DMS153 (cell line): ENCODE data around the gene FLT3.

Experiments
- DNase-seq: peaks from one replicate; lab custom pipeline; 2025; lab: John Stamatoyannopoulos, UW

Gene FLT3

DNA sequence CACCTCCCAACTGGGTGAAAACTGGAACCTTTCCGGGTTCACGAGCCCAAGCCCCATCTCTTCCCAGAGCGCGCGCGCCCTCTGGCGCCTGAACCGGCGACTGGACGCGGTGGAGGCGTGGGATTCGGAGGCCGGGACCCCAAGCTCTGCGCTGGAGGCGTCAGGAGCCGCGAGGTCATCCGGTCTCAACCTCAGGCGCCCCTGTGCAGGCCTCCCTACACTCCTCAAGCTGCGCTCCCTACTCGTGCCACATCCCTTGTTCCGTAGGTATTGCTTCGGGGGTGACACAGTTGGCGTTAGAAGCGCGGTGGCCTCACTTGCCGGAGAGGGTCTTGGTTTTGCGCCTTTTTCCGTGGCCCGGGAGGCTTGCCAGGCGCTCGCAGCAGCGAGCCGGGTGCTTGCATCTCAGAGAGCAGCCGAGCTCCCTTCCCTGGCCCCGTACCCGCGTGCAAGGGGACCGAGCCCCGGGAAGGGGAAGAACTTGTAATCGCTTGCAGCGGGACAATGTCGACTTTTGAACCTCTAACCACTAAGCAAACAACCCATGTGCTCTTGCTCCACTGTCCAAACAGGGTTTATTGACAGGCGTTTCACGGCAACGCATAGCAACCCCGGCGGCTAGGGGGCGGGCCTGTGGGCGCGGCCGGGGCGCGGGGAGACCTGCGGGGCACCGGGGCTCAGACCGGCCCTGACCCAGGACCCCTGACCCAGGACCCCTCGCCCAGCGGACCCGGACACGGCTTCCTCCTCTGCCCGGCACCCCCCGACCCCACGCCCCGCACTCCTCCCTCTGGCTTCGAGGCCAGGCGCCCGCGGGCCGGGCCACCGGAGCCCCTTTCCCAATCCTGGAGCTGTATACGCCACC lies 139.8 kb downstream of the FLT3 start:
- DNase-seq: peak; percentile 81

DNA sequence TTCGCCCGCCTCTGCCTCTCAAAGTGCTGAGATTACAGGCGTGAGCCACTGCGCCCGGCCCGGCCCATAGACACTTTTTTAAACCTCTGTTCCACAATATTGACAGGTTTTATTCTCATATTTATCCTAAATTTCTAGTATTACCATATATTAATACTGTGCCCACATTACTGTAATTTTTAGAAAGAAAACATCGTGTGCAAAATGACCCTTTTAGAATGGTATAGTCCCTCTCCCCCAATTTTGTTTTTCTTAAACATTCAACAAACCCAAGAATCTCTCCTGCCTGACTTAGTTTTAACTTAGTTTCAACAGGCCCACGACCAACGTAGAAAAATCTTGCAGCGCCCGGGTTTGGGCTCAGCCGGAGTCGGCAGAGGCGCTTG lies 140.4 kb downstream of the FLT3 start:
- no peak for DNase-seq

DNA sequence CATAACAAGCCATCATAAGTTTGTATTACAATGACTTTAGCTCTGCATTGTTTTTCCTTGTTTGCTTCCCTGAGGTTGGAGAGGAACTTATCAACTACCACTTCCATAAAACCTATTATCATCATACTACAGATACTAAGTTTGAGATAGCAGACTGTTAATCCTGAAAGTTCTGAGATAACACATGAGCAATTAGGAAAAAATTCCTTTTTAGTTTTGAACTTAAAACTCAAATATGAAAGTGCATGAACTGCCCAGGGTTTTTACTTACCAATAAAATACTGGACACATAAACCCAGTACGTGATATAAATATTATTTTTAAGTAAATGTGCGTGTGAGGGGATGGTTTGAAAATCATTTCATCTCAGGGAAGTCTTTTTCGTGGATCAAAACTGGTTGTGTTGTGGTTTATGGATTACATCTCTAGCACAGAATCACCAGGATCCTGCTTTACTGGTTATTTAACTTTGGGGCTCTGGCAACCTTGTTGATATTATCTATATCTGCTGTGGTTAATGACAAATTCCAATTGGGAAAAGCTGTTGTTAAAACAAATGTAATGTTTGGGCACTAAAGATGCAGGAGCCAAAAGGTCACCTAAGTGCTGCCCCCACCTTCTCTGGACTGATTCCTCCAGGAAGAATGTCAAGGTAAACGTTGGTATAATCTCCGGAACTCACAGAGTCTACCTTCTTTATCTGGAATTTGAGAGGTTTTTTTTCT lies 143.6 kb downstream of the FLT3 start:
- no peak for DNase-seq

DNA sequence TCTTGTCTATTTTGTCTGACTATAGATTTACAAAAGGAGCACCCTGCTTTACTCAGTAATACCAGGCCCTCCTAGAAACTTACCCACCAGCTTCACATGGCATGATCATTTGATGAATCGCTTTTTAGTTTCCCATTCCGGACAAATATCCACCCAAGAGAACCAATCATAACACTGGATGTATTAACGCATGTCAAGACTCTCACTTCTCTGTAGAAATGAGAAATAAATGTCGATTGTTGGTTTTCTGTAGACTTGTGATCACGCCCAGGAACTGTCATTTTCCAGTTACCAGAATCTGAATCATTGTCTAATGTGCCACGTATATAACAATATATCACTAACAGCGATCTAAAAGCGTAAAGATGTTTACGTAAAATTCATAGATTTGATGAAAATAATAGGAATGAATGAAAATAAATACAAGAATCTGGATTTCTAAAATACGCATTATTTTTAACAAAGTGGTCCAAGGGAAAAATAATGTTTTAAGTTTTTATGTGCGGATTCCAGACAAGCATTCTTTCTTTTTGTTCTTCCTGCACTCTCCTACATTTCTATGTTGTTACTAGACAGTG lies 145.3 kb downstream of the FLT3 start:
- no peak for DNase-seq

DNA sequence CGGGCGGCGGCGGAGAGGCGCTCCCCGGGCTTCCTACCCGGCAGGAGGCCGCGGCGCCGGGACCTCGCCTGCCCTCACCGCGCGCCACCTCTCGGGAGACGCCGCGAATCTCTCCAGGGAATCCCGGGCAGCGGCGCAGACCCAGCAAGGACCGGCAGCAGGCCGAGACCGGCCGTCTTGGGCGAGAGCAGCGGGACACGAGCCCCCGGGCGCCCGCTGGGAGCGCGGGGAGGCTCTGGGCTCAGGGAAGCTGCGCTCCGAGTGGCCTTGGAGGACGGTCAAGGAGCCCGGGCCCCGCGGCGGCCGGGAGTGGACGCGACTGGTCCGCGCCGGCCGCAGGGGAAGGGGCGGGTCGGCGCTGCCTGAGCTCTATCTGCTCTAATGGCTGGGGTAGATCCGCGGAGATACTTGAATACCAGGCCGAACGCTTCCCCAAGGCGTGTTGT lies 145.9 kb downstream of the FLT3 start:
- no peak for DNase-seq

DNA sequence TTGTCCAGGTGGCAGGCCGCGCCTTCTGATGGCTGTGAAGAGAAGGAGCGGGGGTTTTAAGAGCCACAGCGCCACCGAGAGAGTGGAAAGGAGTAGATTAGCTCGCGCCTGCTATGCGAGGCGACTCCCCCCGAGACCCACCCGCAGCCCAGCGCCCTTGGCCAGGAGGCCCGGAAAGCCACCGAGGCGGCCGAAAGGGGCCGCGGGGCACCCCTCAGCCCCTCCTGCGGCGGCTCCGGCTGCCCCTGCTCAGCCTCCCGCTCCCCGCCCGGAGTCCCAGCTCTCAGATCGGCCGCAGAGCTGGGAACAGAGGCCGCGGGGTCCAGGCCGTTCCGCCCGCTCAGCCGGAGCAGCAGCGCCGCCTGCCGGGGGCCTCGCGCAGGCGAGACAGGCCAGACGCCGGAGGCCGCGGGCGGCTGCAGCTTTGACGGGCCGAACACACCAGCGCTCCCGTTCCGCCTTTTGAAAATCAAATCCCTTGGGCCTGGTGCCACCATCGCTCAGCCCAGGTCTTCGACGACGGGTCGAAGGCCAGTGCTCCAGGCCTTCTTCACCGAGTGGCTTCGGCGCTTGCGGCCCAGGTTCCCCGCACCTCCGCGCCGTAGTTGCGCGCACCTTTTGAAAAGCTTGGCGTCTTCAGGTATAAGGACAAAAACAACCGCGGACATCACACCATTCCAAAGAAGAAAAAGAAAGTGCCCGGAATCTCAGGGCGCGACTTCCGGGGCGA lies 146.5 kb downstream of the FLT3 start:
- peak; percentile 61 for DNase-seq
